ENCODE data around the gene JUP. TPM values are rescaled to one million over a fixed set of nuclear protein-coding genes. Genes with fewer than 3 reads are reported as not detected.
"Not testable (repeated sequence)": the region's sequence is repeated elsewhere in the genome, so short reads cannot be mapped to it uniquely, and the experiment has no call there.

JUP gene
- total RNA-seq, 1 donor from 2014 or later = 76.9 TPM

DNA sequence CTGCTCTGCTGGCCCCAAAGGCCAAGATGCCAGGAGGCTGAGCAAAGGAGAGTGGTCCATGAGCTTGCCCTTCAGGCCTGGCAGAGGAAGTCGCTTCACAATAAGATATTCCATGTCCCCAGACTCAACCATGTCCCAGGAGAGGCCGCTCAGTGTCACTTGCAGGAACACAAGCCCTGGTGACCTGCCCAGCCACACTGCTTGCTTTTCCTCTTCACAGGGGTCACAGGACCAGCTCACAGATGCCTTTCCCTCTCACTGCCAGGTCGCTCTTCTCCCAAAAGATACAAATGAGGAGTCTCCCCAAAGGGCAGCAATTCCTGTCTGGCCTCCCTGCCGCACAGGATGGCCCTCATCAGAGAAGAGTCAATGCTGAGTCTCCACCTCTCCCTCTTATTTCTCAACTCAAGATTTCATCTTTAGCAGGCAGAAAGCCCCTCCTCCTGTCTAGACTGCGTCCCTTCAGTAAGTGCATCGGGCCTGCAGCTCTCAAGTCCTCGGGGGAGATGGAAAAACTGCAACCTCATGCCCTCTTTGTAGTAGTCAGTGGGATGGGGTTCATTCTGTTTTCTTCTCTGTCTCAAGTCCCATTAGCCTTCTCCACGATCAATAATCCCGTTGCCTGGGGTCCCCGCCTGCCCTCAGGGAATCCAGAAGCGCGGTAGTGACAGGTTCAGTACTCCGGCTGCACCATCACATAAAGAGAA lies 5.0 kb downstream of the JUP start:
- DNase-seq (ENCODE audit: low read depth, low spot score) = no peak

DNA sequence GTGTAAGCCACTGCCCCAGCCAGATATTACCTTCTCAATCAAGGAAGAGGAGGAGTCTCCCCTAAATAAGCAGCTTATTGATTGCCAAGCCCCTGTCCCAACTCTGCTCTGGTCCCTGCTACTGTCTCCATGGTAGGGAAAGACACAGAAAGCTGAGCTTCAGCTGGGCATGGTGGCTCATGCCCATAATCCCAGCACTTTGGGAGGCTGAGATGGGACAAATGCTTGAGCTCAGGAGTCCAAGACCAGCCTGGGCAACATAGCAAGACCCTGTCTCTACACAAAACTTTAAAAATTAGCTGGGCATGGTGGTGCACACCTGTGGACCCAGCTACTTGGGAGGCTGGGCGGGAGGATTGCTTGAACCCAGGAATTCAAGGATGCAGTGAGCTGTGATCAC lies 6.6 kb downstream of the JUP start:
- no peak for DNase-seq (ENCODE audit: low read depth, low spot score)

- DNase-seq (ENCODE audit: low read depth, low spot score) = peak; percentile 99
Measured at GRCh38 chr17:41777574-41778188, 8.8 kb downstream of the JUP start.

GRCh38 chr17:41777157-41777573 lies 9.3 kb downstream of the JUP start:
- peak; percentile 74 for DNase-seq (ENCODE audit: low read depth, low spot score)

DNA sequence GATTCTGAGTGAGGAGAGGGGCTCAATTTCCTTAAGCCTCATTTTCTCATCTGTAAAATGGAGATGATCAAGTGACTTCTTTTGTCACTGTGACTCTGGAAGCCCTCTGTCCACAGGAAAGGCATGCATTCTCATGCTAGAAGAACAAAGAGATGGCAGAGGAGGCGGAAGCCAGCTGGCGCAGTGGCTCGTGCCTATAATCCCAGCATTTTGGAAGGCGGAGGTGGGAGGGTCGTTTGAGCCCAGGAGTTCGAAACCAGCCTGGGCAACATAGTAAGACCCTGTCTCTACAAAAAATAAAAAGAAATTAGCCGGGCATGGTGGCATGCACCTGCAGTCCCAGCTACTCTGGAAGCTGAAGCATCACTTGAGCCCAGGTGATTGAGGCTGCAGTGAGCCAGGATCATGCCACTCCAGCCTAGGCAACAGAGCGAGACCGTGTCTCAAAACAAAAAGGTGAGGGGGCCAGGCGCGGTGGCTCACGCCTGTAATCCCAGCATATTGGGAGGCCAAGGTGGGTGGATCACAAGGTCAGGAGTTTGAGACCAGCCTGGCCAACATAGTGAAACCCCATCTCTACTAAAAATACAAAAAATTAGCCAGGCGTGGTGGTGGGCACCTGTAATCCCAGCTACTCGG lies 10.1 kb downstream of the JUP start:
- not testable (repeated sequence) for DNase-seq (ENCODE audit: low read depth, low spot score)

DNA sequence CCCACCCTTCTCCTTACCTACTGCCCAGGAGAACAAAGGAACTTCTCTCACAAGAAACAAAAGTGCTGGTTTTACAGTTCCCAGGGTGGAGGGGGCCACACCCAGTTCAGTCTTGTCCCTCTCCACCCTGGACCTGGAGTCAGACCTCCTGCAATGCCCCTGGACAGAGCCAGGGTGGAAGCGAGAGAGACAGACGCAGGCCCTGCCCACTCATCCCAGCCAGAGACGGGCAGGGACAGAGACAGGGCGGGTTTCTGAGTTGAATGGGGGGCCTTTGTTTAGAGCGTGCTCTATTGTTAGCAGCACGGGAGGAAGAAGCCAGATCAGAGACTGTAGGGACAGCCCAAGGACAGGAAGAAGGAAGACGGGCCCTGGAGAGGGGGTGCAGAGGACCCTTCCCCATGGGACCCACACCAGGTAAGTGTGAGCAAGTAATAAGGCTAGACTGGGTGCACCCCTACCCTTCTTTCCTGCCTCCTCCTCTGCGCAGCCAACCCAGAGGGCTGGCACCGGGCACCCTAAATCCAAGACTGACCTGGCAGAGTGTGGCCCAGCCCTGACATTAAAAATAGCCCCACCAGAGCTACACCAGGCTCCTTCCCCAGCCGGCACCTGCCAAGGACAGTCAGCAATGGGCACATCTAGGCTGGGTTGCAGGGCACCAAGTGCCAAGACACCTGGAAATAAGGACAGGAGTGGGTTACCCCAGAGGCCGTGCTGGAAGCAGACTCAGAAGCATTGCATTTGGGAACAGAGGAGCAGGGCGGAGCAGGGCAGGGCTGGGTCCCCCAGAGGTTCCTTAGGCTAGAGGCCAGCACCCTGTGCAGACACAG lies 10.9 kb downstream of the JUP start:
- DNase-seq (ENCODE audit: low read depth, low spot score) = no peak

DNA sequence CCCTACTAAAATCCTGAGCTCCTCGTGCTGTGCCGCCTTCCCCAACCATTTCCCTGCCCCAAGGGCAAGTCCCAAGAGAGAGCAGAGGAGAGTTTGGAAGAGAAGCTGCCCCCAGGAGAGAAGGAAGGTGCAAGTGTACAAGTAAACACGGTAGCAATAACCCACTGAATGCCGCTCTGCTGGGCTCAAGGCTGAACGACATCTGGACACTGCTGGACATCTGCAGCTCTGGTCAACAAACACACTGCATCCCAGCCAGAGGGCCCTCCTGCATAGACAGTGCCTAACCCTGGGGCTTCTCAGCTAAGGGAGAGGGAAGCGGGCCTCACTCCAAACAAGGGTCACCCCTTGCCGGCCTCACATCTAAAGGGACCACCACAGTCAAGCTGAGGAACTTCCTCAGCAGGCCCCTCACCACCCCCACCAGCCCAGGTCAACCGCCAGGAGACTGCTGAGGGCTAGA lies 12.7 kb downstream of the JUP start:
- DNase-seq (ENCODE audit: low read depth, low spot score) = no peak

DNA sequence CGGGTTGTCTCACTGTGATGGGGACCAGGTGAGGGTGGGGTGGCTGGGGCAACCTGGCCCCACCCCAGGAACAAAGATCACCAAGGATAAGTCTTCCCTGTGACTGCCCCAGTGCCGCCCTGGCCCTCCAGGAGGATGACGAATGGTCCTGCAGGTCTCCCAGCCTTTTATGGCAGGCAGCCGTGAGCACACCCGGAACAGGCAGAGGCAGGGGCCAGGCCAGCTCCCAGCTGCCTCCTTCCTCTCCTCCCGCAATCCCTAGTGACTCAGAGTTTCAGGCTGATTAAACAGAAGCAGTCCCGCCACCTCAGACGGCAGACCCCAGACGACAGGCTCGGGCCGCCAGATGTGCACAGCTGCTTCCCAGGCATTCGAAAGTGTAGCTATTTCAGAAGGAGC lies 13.3 kb downstream of the JUP start:
- DNase-seq (ENCODE audit: low read depth, low spot score) = peak; percentile 77

DNA sequence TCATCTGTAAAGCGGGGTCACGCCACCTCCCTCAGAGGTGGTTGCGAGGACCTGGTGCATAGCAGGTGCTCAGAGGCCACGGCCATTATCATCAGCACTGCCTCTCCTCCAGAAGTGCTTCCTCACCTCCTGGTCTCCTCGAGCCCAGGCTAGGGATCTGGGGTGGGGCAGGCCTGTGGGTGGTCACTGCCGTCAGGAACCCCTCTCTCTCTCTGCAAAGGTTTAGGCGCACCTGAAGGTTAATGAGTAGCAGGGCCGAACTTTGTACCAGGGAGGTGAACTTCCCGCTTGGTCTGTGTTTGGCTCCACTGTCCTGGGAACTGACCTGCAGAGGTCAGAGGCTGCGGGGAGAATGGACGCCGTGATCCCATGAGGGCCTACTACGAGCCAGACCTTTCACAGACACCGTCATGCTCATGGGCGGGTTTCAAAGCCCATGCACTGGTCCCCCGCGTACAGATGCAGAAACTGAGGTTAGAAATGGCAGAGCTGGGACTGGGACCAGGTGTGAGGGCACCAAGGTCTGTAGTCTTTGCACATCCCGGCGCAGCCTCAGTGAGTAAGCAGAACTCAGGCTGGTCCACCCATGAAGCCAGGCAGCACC lies 13.8 kb downstream of the JUP start:
- no peak for DNase-seq (ENCODE audit: low read depth, low spot score)

GRCh38 chr17:41772218-41772585 lies 14.3 kb downstream of the JUP start:
- DNase-seq (ENCODE audit: low read depth, low spot score) = no peak

DNA sequence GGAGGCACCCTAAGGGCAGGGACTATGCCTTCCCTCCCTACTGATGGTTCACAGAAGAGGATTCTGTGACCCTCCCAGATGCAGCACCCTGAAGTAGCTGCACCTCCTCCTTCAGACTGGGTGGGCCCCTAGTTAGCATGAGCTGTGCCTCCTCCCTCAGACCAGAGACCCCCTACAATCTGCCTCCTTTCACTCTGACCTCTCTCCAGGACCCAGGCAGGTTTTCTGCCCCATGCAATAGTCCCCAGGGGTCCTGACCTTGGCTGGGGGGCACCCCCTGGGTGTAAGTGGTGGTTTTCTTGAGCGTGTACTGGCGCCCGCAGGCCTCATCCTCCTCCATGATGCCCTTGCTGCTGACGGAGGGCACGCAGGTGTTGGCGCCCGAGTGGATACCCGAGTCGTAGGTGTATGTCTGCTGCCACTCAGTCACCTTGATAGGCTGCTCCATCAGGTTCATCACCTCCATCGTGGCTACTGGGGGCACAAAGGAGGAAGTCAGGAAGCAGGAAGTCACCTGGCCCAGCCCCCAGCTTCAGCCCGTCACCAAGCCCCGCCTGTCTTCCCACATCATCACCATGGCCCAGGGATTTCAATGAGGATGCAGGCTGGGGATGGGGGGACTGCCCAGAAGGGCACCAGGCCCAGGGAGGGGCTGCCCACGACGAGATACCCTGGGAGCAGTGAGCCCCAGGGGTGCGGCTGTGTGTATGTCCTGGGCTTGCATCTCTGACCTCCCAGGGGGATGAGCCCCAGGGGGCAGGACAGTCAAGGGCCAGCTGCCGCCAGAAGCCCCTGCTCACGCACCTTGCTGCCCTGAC lies 14.9 kb downstream of the JUP start:
- no peak for DNase-seq (ENCODE audit: low read depth, low spot score)

DNA sequence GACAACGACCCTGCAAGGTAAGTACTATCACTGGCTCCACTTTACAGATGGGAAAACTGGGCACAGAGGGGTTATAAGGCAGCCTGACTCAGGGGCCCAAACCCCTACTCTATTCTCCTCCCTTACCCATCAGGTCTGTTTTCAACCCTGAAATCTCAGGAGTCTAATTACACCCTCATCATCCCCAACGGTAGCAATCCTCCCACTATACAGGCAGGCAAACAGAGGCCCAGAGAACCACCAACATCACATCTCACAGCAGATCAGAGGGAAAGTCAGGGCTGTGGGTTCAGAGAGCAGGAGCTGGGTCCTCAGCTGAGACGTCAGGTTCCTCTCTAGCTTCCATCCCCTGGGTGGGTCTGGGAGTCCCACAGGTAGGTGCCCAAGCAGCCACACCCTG lies 16.5 kb downstream of the JUP start:
- DNase-seq (ENCODE audit: low read depth, low spot score) = no peak

DNA sequence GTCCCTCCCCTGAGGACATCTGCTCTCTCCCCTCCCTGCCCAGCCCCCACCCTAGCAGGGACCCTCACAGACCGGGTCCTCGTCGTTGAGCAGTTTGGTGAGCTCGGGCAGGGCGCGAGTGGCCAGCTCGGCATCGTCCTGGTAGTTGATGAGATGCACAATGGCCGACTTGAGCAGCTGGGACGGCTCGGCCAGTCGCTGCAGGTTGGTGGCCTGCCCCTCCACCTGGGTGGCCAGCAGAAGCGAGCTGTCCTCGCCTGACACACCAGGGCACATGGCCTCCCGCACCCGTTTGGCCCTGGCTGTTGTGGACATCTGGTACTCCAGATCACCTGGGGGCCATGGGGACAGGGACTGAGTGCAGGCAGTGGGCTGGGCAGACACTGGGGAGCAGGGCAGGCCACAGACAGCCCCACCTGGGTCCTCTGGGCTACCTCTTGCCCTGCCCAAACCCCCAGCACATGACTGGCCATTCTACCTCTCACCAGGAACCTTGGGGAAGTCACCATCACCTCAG lies 17.1 kb downstream of the JUP start:
- DNase-seq (ENCODE audit: low read depth, low spot score) = no peak

DNA sequence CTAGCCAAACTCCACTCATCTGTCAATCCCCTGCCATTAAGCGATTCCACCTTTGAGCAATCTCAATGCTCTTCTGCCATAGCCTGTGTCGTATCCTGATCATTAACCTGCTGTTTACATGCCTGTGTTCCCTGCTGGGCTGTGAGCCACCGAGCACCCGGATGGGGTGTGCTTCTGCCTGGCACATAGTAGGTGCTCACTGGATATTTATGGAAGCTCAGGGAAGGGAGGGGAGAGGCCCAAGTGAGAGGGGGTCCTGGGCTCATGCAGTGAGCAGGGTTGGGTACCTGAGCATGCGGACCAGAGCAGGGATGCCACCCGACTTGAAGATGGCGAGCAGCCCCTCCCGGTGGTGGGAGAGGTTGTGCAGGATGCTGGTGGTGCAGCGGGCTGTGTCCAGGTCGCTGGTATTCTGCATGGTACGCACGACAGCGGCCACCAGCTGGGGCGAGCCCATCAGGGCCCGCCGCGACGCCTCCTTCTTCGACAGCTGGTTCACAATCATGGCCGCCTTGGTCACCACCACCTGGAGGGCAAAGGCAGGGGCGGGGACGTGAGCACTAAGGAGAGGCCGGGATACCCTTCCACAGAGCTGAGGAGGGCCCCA lies 17.7 kb downstream of the JUP start:
- no peak for DNase-seq (ENCODE audit: low read depth, low spot score)

GRCh38 chr17:41767324-41768042 lies 19.0 kb downstream of the JUP start:
- DNase-seq (ENCODE audit: low read depth, low spot score) = no peak

DNA sequence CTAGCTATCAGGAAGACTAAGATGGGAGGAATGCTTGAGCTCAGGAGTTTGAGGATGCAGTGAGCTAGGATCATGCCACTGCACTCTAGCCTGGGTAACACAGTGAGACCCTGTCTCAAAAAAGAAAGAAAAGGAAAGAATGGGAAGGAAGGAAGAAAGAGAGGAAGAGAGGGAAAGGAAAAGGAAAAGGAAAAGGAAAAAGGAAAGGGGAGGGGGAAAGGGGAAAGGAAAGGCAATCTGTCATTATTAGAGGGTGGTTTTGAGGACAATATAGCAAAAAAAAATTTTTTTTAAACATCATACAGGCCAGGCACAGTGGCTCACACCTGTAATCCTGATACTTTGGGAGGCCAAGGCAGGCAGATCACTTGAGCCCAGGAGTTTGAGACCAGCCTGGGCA lies 20.4 kb downstream of the JUP start:
- no peak for DNase-seq (ENCODE audit: low read depth, low spot score)

- no peak for DNase-seq (ENCODE audit: low read depth, low spot score)
Measured at GRCh38 chr17:41763327-41763726, 23.2 kb downstream of the JUP start.

GRCh38 chr17:41762841-41763240 lies 23.7 kb downstream of the JUP start:
- no peak for DNase-seq (ENCODE audit: low read depth, low spot score)

DNA sequence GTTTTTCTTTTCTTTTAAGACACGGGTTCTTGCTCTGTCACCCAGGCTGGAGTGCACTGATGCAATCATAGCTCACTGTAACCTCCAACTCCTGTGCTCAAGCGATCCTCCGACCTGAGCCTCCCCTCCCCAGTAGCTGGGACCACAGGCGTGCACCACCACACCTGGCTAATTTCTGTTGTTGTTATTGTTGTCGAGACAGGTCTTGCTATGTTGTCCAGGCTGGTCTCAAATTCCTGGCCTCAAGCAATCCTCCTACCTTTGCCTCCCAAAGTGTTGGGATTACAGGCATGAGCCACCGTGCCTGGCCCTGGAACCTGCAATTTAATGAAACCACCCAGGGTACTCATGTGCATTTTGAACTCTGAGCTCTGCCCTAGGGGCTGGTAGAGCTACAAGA lies 24.1 kb downstream of the JUP start:
- no peak for DNase-seq (ENCODE audit: low read depth, low spot score)

Measured in pulmonary artery endothelial cell (primary cell).